NCI-H345 treated with DMSO at 0.1 percent for 48 hours (cell line): ENCODE results near the gene PAFAH1B2.

Experiments
- DNase-seq: peaks from one replicate; lab custom pipeline; 2025; ENCODE audit not compliant: unreplicated experiment; lab: John Stamatoyannopoulos, UW

PAFAH1B2 gene

DNA sequence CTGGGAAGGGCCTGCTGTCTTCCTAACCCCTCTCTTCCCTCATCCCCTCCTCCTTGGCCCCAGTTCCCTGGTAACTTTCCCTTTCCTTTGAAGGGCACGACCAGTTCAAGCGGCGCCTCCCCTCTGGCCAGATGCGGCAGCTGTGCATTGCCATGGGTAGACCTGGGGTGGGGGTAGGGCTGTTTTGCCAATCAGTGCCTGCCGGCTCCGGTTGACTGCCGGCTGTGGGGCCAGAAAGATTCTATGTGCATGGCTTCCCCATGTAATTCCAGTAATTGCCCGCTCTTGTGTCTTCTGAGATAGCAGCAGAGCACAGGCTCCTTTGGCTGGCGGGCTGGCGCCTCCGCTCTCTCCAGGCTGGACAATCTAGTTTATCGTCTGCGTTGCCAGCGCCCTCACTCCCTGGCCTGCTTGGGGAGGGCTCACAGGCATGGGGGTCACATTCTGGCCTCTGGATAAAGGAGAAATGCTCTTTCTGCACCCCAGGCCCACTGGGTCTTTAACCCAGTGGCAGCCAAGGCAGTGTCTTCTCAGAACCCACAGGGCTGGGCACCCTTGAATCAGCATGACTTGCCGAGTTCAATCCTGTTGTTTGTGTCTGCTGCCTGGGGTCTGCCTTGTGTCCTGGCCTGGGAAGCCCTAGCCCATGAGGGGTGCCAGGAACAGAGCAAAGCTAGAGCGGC lies 43.9 kb downstream of the PAFAH1B2 start:
- no peak for DNase-seq

DNA sequence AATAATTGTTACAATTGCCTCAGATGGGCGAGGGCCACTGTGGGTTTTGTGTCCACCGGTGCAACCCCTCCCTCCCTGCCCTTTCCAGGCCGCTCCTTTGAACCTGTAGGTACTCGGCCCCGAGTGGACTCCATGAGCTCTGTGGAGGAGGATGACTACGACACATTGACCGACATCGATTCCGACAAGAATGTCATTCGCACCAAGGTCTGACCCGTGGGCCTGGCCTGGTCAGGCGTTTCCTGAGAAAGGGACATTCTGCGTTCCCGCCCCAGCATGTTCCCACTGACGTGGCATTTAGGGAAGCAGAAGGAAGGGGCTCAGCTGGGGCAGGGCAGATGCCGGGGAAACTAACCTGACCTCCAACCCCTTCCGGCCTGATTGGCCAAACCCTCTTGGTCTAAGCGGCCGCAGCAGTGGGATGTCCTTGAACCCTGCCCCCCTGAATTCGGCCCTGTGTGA lies 44.6 kb downstream of the PAFAH1B2 start:
- DNase-seq: no peak

DNA sequence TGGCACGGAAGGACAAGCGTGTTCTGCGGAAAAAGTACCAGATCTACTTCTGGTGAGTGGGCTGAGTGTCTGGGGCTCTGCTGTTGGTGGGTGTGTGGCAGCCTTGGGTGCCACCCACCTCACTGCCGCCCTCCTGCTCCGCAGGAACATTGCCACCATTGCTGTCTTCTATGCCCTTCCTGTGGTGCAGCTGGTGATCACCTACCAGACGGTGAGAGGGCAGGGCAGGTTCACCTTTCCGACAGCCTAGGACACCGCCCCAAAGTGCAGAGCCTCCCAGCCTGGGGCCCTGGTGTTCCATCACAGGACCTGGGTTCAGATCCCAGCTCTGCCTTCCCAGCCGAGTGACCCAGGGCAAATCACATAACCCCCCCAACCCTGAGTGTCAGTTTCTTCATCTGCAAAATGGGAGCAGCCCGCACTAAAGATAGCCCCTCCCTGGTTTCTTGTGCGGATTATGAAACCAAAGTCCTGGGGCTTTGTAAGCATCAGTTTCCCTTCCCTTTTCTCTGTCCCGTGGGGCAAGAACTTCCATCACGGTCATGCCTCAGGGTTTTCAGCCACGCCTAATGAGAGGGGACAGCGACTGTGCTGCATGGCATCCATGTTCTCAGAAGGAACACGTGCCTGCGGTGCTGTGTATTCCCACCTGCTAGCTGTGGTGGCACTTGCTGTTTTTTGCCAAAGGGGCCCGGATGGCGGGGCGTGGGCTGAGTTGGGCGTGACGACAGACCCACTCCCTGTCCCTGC lies 45.3 kb downstream of the PAFAH1B2 start:
- DNase-seq: no peak

DNA sequence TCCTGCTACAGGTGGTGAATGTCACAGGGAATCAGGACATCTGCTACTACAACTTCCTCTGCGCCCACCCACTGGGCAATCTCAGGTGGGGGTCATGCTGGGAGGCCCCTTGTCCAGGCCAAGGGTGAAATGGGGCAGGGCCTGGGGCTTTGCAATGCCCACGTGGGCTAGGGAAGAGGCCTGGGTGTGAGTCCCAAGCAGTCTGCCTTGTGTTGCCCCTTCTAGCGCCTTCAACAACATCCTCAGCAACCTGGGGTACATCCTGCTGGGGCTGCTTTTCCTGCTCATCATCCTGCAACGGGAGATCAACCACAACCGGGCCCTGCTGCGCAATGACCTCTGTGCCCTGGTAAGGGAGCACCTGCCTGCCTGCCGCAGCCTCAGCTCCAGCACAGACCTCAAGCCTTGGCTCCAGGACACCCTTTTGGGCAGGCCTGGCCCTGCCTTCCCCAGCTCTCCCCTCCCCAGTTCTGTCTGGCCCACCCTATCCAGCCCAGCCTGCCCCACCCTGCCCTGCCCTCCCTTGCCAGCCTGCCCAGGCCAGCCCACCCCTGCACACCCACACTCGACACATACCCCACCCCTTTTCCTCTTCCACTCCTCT lies 46.0 kb downstream of the PAFAH1B2 start:
- no peak for DNase-seq

DNA sequence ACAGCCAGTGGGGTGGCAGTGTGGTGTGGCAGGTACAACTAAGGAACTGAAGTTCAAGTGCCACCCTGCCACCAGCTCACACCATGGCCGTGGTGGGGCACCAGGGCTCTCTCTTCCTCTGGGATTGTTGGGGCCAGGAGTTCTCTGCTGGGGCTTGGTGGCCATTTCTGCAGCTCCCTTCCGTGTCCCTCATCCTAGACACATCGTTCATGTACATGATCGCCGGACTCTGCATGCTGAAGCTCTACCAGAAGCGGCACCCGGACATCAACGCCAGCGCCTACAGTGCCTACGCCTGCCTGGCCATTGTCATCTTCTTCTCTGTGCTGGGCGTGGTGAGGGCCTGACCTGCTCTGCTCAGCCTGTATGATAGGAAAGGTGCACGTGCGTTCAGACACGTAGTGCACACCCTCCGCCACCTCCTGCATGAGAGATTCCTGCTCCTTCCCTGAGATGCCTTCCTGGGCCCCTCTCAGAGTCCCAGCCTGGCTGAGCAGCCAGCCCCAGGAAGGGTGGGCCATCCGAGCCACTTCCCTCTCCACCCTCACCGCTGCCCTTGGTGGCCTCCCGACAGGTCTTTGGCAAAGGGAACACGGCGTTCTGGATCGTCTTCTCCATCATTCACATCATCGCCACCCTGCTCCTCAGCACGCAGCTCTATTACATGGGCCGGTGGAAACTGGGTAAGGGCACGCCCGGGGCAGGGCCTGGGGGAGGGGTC lies 47.8 kb downstream of the PAFAH1B2 start:
- DNase-seq: no peak

DNA sequence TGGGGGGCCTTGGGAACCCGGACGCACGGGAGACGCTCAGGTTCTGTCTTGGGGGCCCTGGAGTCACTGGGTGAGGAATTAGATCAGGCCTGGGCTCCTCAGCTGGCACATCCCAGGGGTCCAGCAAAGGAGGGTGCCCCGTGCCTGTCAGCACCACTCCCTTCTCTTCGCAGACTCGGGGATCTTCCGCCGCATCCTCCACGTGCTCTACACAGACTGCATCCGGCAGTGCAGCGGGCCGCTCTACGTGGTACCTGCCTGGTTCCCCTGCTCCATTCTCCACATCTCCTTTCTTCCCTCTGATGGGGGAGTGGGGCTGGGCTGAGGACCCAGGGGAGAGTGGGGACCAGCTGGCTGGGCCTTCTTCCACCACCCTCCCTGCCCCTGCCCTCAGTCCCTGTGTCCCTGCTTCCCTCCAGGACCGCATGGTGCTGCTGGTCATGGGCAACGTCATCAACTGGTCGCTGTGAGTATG lies 48.4 kb downstream of the PAFAH1B2 start:
- no peak for DNase-seq

DNA sequence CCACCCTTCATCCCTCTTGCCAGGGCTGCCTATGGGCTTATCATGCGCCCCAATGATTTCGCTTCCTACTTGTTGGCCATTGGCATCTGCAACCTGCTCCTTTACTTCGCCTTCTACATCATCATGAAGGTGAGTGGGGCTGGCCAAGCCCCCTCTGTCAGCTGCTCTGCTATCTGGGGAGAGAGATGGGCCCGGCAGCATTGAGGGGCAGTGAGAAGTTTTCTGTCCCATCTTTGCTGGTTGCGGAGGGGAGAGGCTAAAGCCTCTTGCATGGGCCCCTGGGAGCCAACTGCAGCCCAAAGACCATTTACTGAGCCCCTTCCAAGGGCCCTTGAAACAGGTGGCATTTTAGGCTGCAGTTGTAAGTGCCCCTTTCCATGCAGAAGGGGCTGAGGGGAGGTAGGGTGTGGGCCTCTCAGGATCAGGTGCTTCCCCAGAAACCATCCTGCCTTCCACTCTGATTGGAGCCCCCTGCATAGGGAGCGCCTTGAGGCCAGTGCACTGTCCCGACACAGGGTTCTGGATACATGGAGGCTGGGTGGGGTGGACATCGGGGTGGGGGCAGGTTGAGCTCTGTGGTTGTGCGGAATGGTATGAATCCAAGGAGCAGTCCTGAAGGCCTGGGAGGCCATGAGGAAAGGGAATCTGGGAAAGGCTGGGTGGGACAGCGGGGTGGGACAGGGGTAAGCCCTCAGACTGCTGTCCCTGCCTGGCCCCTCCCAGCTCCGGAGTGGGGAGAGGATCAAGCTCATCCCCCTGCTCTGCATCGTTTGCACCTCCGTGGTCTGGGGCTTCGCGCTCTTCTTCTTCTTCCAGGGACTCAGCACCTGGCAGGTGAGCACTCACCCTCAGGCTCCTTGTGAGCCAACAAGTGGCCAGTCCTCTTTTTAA lies 49.3 kb downstream of the PAFAH1B2 start:
- DNase-seq: no peak

DNA sequence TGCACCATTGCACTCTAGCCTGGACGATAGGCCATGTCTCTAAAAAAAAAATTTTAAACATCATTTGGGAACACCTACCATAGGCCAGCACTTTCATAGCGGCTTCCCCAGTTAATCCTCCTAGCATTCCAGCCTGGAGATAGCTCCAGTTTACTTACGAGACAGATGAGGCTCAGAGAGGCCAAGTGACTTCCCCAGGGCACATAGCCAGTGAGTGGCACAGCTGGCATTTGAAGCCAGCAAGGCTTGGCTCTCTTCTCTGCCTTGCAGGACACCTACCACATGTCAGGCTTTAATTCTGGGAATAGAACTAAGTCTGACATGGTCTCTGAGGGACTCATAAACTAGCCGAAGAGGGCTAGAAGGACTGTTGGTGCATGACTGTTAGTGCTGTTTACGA lies 50.2 kb downstream of the PAFAH1B2 start:
- no peak for DNase-seq

DNA sequence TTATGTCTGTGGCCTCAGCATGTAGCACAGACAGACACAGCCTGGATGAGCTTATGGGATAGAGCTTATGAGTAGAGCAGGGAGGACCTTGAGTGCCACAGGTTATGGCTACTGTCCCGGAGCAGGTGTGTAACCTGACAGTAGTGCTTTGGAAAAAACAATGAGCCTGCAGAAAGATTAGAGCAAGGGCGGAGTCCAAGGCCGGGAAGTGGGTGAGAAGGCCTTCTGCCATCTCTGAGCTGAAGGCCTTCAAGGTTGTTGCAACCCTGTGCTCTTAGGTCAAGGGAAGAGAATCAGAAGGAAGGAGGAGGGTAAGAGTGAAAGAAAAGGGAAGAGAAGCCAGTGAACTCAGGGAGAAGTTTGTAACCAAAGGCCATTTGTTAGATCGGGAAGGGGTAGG lies 51.2 kb downstream of the PAFAH1B2 start:
- DNase-seq: no peak

DNA sequence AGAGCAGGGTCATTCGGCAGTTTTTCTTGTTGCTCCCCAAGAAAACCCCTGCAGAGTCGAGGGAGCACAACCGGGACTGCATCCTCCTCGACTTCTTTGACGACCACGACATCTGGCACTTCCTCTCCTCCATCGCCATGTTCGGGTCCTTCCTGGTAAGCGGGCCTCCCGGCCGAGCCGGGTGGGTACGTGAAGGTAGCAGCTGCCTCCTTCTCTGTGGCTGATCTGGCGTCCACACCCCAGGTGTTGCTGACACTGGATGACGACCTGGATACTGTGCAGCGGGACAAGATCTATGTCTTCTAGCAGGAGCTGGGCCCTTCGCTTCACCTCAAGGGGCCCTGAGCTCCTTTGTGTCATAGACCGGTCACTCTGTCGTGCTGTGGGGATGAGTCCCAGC lies 51.7 kb downstream of the PAFAH1B2 start:
- DNase-seq: no peak

DNA sequence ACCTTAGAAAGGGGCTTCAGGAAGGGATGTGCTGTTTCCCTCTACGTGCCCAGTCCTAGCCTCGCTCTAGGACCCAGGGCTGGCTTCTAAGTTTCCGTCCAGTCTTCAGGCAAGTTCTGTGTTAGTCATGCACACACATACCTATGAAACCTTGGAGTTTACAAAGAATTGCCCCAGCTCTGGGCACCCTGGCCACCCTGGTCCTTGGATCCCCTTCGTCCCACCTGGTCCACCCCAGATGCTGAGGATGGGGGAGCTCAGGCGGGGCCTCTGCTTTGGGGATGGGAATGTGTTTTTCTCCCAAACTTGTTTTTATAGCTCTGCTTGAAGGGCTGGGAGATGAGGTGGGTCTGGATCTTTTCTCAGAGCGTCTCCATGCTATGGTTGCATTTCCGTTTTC lies 52.9 kb downstream of the PAFAH1B2 start:
- no peak for DNase-seq

DNA sequence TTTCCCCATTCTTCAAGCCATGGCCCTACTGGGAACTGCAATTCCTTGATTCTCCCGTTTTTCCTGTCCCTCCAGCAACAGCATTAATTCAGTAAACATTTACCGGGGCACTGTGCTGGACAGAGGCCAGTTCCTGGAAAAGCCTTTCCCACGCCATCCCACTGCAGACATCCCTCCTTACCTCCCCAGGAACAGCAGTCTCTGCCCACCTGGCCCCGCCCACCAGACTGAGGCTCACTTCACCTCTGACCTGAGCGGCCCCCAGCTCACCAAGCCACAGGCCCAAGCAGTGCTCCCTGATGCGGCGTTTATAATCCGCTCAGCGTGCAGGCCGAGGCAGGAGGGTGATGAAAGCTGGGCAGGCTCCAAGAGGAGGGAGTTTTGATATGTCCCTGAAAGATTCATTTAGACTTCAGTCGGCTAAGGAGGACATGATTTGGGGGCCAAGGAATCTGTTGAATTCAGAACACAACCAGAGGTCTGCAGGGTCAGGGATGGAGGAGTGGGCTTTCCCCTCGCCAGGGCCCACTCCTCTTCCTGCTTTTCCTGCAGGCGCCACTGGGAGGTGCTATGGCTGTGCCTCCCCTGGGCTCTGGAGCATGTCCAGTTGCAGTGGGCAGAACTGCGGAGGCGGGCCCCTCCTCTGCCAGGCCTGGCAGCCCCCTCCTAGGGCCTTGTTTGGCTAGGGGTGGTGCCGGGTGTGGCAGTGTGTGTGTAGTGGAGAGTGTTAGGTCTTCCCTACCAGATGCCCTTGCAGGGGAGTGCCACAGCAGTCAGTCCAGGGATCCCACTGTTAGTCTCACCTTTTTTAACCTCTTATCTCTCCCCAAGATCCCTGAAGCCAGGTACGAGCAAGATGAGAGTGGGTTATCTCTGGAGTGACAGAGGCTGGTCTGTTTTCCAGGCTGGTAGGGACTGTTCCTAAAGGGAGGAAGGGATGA lies 53.7 kb downstream of the PAFAH1B2 start:
- no peak for DNase-seq

DNA sequence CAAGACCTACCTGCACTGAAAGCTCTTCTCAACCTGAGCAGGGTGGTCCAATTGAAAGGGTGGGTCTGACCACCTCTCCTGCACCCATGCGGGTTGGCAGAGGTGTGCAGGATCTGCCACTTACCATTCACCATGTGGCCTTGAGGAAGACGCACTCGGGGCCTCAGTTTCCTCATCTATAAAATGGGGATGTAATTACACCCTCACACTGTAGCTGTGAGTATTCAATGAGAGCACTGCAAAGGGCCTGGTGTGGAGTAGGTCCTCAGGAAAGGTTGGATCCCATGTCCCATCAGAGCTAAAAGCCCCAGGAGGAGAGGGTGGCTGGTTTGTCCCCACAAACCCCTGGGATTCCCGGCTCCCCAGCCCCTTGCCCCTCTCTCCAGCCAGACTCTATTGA lies 54.5 kb downstream of the PAFAH1B2 start:
- DNase-seq: no peak

DNA sequence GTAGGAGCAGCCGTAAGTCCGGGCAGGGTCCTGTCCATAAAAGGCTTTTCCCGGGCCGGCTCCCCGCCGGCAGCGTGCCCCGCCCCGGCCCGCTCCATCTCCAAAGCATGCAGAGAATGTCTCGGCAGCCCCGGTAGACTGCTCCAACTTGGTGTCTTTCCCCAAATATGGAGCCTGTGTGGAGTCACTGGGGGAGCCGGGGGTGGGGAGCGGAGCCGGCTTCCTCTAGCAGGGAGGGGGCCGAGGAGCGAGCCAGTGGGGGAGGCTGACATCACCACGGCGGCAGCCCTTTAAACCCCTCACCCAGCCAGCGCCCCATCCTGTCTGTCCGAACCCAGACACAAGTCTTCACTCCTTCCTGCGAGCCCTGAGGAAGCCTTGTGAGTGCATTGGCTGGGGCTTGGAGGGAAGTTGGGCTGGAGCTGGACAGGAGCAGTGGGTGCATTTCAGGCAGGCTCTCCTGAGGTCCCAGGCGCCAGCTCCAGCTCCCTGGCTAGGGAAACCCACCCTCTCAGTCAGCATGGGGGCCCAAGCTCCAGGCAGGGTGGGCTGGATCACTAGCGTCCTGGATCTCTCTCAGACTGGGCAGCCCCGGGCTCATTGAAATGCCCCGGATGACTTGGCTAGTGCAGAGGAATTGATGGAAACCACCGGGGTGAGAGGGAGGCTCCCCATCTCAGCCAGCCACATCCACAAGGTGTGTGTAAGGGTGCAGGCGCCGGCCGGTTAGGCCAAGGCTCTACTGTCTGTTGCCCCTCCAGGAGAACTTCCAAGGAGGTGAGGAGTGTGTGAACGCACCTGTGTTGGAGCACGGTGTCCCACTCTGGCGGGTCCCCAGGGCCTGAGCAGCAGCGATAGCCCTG lies 55.2 kb downstream of the PAFAH1B2 start, which contains the start of gene TAGLN:
TAGLN (plus strand) TSS at position 318 of the 863 bp plus-strand sequence. CDS start 3,644 bp downstream, outside the sequence.
- no peak for DNase-seq

DNA sequence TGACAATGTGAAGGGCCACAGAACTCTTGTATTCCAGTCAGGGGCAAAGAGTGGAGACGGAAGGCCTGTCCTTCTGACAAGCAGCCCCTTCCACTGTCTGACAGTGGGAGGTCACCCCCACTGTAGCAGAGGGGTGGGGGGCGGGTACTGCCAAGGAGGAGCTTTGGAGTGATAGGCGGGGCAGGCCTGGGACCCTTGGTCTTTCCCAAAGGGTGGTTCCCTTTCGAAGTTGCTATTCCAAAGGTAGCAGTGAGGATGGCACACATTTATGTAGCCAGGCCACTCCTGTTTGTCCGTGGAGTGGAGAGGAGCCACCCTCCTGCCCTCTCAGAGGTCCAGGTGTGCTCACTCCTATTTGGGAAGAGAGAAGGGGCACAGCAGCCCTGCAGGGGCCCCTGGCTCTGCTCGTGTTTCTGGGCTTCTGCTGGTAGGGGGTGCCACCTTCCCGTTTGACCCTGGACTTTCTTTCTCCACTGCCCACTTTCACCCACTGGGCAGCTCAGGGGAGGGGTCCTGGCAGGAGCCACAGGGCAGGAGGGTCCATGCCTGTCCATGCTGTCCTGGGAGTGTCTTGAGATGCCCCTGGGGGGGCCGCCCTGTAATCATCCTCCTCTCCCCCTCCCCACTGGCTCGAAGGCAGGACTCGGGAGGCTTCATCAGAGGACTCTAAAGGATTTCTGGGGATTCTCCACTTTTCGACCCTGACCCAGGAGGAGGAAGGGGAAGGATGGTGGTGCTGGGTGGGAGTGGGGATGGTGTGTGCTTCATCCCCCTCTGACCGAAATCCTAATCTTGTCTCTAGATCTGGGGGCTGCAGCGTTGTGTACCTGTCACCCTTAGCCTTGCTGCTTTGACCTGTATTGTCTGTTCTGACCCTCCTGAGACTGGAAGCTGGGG lies 56.1 kb downstream of the PAFAH1B2 start:
- DNase-seq: no peak

DNA sequence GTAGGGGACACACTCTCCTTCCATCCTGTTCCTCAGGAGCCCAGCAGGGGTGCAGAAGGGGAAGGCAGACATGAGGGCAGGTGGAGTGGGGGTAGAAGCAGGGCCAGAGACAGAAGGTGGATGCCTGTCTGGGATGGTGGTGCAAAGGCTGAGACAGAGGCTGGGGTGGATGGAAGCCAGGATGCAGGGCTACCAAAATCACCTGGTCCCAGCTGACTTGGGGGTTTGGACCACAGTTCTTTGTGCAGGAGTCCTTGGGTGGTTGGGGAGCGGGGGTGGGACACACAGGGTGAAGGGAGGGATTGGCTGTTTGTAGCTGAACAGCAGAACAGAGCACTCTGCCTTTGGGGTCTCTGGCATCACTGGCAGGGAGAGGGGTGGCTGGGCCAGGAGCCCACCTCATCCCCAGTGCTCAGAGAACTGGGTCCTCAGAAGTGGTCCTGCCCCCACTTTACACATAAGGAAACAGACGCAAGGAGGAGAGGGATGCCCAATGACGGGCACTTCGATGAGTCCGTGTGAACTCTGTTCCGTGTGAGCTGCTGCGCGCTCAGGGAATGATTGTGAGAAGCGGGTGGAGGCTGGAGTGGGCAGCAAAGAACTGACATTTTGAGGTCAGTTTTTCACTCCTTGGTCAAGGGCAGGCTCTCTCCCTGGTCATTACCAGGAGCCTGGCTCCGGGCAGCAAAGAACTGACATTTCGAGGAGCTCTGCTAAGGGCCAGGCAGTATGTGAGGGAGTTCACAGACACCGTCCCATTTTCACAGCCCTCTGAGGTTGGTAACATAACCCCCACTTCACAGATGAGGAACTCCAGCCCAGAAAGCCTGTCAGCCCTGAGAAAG lies 56.9 kb downstream of the PAFAH1B2 start:
- DNase-seq: no peak
